Endothelial cell of umbilical vein (primary cell): Measurements from ENCODE around the gene PYY. TPM values are rescaled to one million over a fixed set of nuclear protein-coding genes. Genes with fewer than 3 reads are reported as not detected.

Source experiments
- BruUV-seq: library from RNA; stranded (reverse); fragments of 400-500 nt; replicated peaks from 2 replicates; lab custom pipeline; 2021; lab: Mats Ljungman, UMichigan
- CTCF ChIA-PET: fragments of 300-600, 350-600 bp; sonication (Branson Sonifier 250); formaldehyde crosslinking; loops from one replicate; lab custom pipeline; 2021; ENCODE audit warnings: antibody characterized with exemption, inconsistent platforms; lab: Charles Lee
- POLR2A ChIA-PET: fragments of 300-600, 350-600 bp; sonication (Branson Sonifier 250); formaldehyde crosslinking; loops from one replicate; lab custom pipeline; 2021; ENCODE audit warnings: antibody characterized with exemption, inconsistent platforms; lab: Charles Lee
- DNase-seq: peaks from one replicate; pipeline ENCODE4 v3.0.0-alpha.2; 2011; ENCODE audit warnings: low read depth, low spot score
- FAIRE-seq: peaks from 2 replicates; lab custom pipeline; 2011; peaks lifted over from hg19 to GRCh38; lab: Jason Lieb, UNC
- H2AFZ ChIP-seq: 2 replicates; pipeline ENCODE4 v1.6.0; 2012; ENCODE audit warnings: low read depth, low read length, control low read depth, inconsistent platforms
- H3K27ac ChIP-seq: 2 replicates; pipeline ENCODE4 v1.5.1; 2011; ENCODE audit warnings: low read depth, mild to moderate bottlenecking, control low read depth, low read length, moderate library complexity; ENCODE audit not compliant: insufficient read depth
- H3K27me3 ChIP-seq, 2 experiments: 2 replicates each; pipeline versions ENCODE4 v1.6.0 to v1.6.1; 2011; ENCODE audit warnings: low read length in 2 of 2, mixed read lengths in 1 of 2; ENCODE audit not compliant: control insufficient read depth in 2 of 2, insufficient read depth in 2 of 2
- H3K36me3 ChIP-seq, 2 experiments: 2 replicates in 1 of 2; 3 replicates in 1 of 2; pipeline ENCODE4 v1.5.1; 2011; ENCODE audit warnings: low read length in 2 of 2, mild to moderate bottlenecking in 1 of 2, moderate library complexity in 1 of 2; ENCODE audit not compliant: control insufficient read depth in 2 of 2, insufficient read depth in 2 of 2; ENCODE audit errors: extremely low read depth in 1 of 2
- H3K4me1 ChIP-seq: 3 replicates; pipeline ENCODE4 v1.5.1; 2011; ENCODE audit warnings: mild to moderate bottlenecking, low read length; ENCODE audit not compliant: control insufficient read depth, insufficient read depth; ENCODE audit errors: extremely low read depth
- H3K4me2 ChIP-seq: 2 replicates; pipeline ENCODE4 v1.6.1; 2011; ENCODE audit warnings: low read length, control low read depth, mixed read lengths; ENCODE audit not compliant: insufficient read depth
- H3K4me3 ChIP-seq, 3 experiments: fragments of 200-600 bp in 1 of 3; sonication (generic), shearing (Covaris generic) in 1 of 3; replicated peaks in 1 of 3; 2 replicates each; pipeline ENCODE4 v1.5.1; 2011 to 2016; ENCODE audit warnings: control low read depth in 3 of 3, low read length in 3 of 3, mild to moderate bottlenecking in 2 of 3, inconsistent platforms in 1 of 3, low read depth in 1 of 3, moderate library complexity in 1 of 3; ENCODE audit not compliant: insufficient read depth in 1 of 3
- H3K79me2 ChIP-seq: 2 replicates; pipeline ENCODE4 v1.6.0; 2012; ENCODE audit warnings: low read length, inconsistent platforms; ENCODE audit not compliant: control insufficient read depth, insufficient read depth
- H3K9ac ChIP-seq: replicated peaks from 2 replicates; pipeline ENCODE3; 2011; ENCODE audit warnings: low read length, control low read depth; ENCODE audit not compliant: insufficient read depth; ENCODE audit errors: extremely low read depth
- H3K9me1 ChIP-seq: replicated peaks from 3 replicates; pipeline ENCODE4 v1.6.0; 2011; ENCODE audit warnings: mild to moderate bottlenecking, low read length; ENCODE audit not compliant: control insufficient read depth, insufficient read depth; ENCODE audit errors: extremely low read depth
- H3K9me3 ChIP-seq: replicated peaks from 2 replicates; pipeline ENCODE4 v1.5.1; 2012; ENCODE audit warnings: low read length, inconsistent platforms; ENCODE audit not compliant: control insufficient read depth, insufficient read depth
- H4K20me1 ChIP-seq: replicated peaks from 2 replicates; pipeline ENCODE3; 2011; ENCODE audit warnings: mild to moderate bottlenecking, low read length; ENCODE audit not compliant: control insufficient read depth, insufficient read depth; ENCODE audit errors: extremely low read depth
- CTCF ChIP-seq, 2 donors: IDR thresholded peaks; 1 replicate in 1 of 2; 2 replicates in 1 of 2; pipeline ENCODE4 v1.5.1; 2011; ENCODE audit warnings: low read length in 2 of 2, mild to moderate bottlenecking in 2 of 2, moderate library complexity in 2 of 2, control low read depth in 1 of 2, inconsistent platforms in 1 of 2, low read depth in 1 of 2; ENCODE audit not compliant: insufficient read depth in 1 of 2; ENCODE audit errors: extremely low read depth in 1 of 2
- EZH2 ChIP-seq: IDR thresholded peaks from 2 replicates; pipeline ENCODE4 v1.6.1; 2012; ENCODE audit warnings: borderline replicate concordance, low read depth, mild to moderate bottlenecking, moderate library complexity, low read length, inconsistent platforms; ENCODE audit not compliant: severe bottlenecking
- FOS ChIP-seq: IDR thresholded peaks from 2 replicates; pipeline ENCODE4 v1.6.1; 2011; ENCODE audit warnings: mild to moderate bottlenecking, low read length, moderate library complexity, borderline replicate concordance; ENCODE audit not compliant: insufficient read depth
- GATA2 ChIP-seq: IDR thresholded peaks from 2 replicates; pipeline ENCODE4 v1.7.0; 2011; ENCODE audit warnings: low read depth, mild to moderate bottlenecking, moderate library complexity, mixed read lengths, low read length; ENCODE audit not compliant: insufficient read length, insufficient read depth
- JUN ChIP-seq: IDR thresholded peaks from 2 replicates; pipeline ENCODE4 v1.6.1; 2011; ENCODE audit warnings: borderline replicate concordance, low read depth; ENCODE audit not compliant: insufficient read length, insufficient read depth
- MAX ChIP-seq: IDR thresholded peaks from 2 replicates; pipeline ENCODE4 v1.6.1; 2011; ENCODE audit not compliant: insufficient read depth, insufficient read length
- MYC ChIP-seq: IDR thresholded peaks from one replicate; pipeline ENCODE4 v1.6.1; 2011; ENCODE audit warnings: mild to moderate bottlenecking, low read depth, low read length
- POLR2A ChIP-seq: IDR thresholded peaks from 2 replicates; pipeline ENCODE4 v1.6.1; 2012; ENCODE audit warnings: low read depth, mild to moderate bottlenecking, control low read depth, low read length
- POLR2AphosphoS5 ChIP-seq: IDR thresholded peaks from 2 replicates; pipeline ENCODE4 v1.6.1; 2012; ENCODE audit warnings: low read depth, mild to moderate bottlenecking, control low read depth, low read length, moderate library complexity; ENCODE audit not compliant: insufficient read depth
- dilution Hi-C: fragments of 300-500 bp; cut with MboI; formaldehyde crosslinking; loops from one replicate; pipeline ENCODE4 v1.15.0; 2019; ENCODE audit warnings: low sequenced_read_pairs; ENCODE audit not compliant: extremely low pct_ligation_motif_present
- intact Hi-C: fragments of 100-400 bp; cut with micrococcal nuclease; formaldehyde crosslinking; loops from one replicate; pipeline ENCODE4 v1.10.0; 2022
- polyA plus RNA-seq, 4 experiments: library from polyadenylated mRNA; depleted of rRNA in 3 of 4; stranded (reverse) in 3 of 4; unstranded in 1 of 4; fragments of >200 nt; gene quantifications; 2 replicates each; pipeline versions ENCODE4 v1.2.1 to v1.2.3, GENCODE V29; 2011 to 2012; ENCODE audit warnings: missing spikeins in 1 of 4
- total RNA-seq: library from RNA; stranded (reverse); gene quantifications from 2 replicates; pipeline ENCODE4 v1.2.3, GENCODE V29; 2021

The PYY gene
- total and polyA plus RNA-seq, 2 donors (not counting 3 experiments of a cell fraction or from before 2014, with no cell fraction given), result not detected

GRCh38 chr17:43949781-43950180, 4.0 kb downstream of the PYY start:
- DNase-seq (no peak), FAIRE-seq (no peak)
- POLR2A ChIA-PET, result no interaction called here
- H4K20me1 ChIP-seq, result no peaks in the 10 kb centered on the region
- TF ChIP-seq CTCF (IDR thresholded peaks at IDR 0.05; ENCODE audit: extremely low read depth in 1 of 2, insufficient read depth in 1 of 2, low read depth in 1 of 2, low read length in 2 of 2) (no peak), MYC (no peak), POLR2A (no peak)
- CTCF ChIA-PET, result interaction anchor here (1.0 to 2.6 kb wide), 3 partner anchors 40 to 218 kb away, joined by 3 to 7 read pairs (median 3); no protein-coding TSS in a partner anchor
- H3K36me3 ChIP-seq, result no peaks in the 10 kb centered on the region
- H3K9me3 ChIP-seq, result no peaks in the 10 kb centered on the region
- no TSS peak for BruUV-seq
- no peaks in the 10 kb centered on the region for H3K79me2 ChIP-seq
- peaks cover 38 to 41% of the 10 kb centered on the region in 2 experiments for H3K27me3 ChIP-seq
- H3K27ac ChIP-seq, result no peak overlapping the region
- dilution Hi-C loops, result no loop called here
- no peak overlapping the region for H3K4me3 ChIP-seq
- H2AFZ ChIP-seq, result no peak overlapping the region
- no peak overlapping the region for H3K9ac ChIP-seq
- H3K4me2 ChIP-seq, result no peak overlapping the region
- H3K9me1 ChIP-seq, result no peaks in the 10 kb centered on the region
- intact Hi-C loops, result no loop called here
- H3K4me1 ChIP-seq, result peaks cover 2% of the 10 kb centered on the region

GRCh38 chr17:43946781-43947180, 7.0 kb downstream of the PYY start:
- no peak overlapping the region for H3K4me2 ChIP-seq
- ChIA-PET CTCF (interaction anchor here (0.9 to 2.6 kb wide), 6 partner anchors 21 to 169 kb away, joined by 3 to 18 read pairs (median 4); no protein-coding TSS in a partner anchor), POLR2A (interaction anchor here (0.7 kb wide), 1 partner anchor 165 kb away, joined by 8 read pairs; no protein-coding TSS in a partner anchor)
- H3K9me1 ChIP-seq, result no peaks in the 10 kb centered on the region
- no peaks in the 10 kb centered on the region for H4K20me1 ChIP-seq
- FAIRE-seq, result no peak
- H3K4me1 ChIP-seq, result no peaks in the 10 kb centered on the region
- TF ChIP-seq GATA2 (no peak), MAX (no peak), POLR2AphosphoS5 (no peak), FOS (no peak), JUN (no peak), EZH2 (no peak), POLR2A (no peak), CTCF (IDR thresholded peaks at IDR 0.05; ENCODE audit: extremely low read depth in 1 of 2, insufficient read depth in 1 of 2, low read depth in 1 of 2, low read length in 2 of 2) (no peak), MYC (no peak)
- no peak overlapping the region for H3K27ac ChIP-seq
- H3K9ac ChIP-seq, result no peak overlapping the region
- no peak overlapping the region for H2AFZ ChIP-seq
- H3K4me3 ChIP-seq, result no peak overlapping the region
- H3K27me3 ChIP-seq, result peaks cover 12 to 14% of the 10 kb centered on the region in 2 experiments
- dilution Hi-C loops (no loop called here), intact Hi-C loops (no loop called here)
- no TSS peak for BruUV-seq
- no peaks in the 10 kb centered on the region for H3K79me2 ChIP-seq
- H3K9me3 ChIP-seq, result no peaks in the 10 kb centered on the region
- no peaks in the 10 kb centered on the region for H3K36me3 ChIP-seq
- DNase-seq, result no peak
